GM12891 (cell line): ENCODE measurements around the gene TSEN34.
"Not testable (repeated sequence)": the region's sequence is repeated elsewhere in the genome, so short reads cannot be mapped to it uniquely, and the experiment has no call there.

Experiments used
- DNase-seq: peaks from one replicate; pipeline ENCODE4 v3.0.0; 2011; ENCODE audit warnings: low spot score; ENCODE audit not compliant: insufficient read length
- FAIRE-seq: peaks from 2 replicates; lab custom pipeline; 2011; peaks lifted over from hg19 to GRCh38; lab: Jason Lieb, UNC
- PAX5 ChIP-seq: IDR thresholded peaks from 2 replicates; pipeline ENCODE4 v1.6.1; 2011; ENCODE audit warnings: low read length, moderate library complexity, mild to moderate bottlenecking; ENCODE audit not compliant: insufficient read depth, severe bottlenecking
- POLR2A ChIP-seq: IDR thresholded peaks from 2 replicates; pipeline ENCODE4 v1.6.1; 2011; ENCODE audit warnings: low read depth, low read length, control low read depth
- POLR2AphosphoS5 ChIP-seq: IDR thresholded peaks from 2 replicates; pipeline ENCODE4 v1.6.1; 2011; ENCODE audit warnings: low read depth, low read length, control low read depth
- POU2F2 ChIP-seq: IDR thresholded peaks from 2 replicates; pipeline ENCODE4 v1.6.1; 2011; ENCODE audit warnings: low read depth, mild to moderate bottlenecking, control low read depth, low read length, moderate library complexity
- SPI1 ChIP-seq: IDR thresholded peaks from 2 replicates; pipeline ENCODE4 v1.6.1; 2011; ENCODE audit warnings: low read depth, low read length, control low read depth
- TAF1 ChIP-seq: IDR thresholded peaks from 2 replicates; pipeline ENCODE4 v1.6.1; 2011; ENCODE audit warnings: low read depth, low read length, control low read depth

Gene TSEN34

DNA sequence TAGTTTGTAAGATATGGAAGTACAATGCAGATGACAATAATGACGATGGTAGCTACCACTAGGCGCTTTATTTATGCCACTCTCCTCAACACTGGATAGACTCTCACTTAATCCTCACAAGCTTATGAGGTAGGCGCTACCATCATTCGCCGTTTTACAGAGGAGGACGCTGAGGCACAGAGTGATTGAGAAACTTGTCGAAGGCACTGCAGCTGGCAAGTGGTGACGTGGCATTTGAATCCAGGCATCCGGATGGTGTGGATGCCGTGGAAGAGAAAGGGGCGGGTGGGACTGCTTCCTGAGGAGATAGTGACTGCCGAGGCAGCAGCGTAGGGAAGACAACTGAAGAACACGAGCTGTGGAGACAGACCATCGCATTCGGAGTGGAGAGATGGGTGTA is 8.3 kb downstream of the TSEN34 start:
- no peak for FAIRE-seq
- TF ChIP-seq POLR2AphosphoS5 (no peak), TAF1 (no peak), POLR2A (no peak), SPI1 (no peak), POU2F2 (no peak), PAX5 (no peak)
- no peak for DNase-seq

DNA sequence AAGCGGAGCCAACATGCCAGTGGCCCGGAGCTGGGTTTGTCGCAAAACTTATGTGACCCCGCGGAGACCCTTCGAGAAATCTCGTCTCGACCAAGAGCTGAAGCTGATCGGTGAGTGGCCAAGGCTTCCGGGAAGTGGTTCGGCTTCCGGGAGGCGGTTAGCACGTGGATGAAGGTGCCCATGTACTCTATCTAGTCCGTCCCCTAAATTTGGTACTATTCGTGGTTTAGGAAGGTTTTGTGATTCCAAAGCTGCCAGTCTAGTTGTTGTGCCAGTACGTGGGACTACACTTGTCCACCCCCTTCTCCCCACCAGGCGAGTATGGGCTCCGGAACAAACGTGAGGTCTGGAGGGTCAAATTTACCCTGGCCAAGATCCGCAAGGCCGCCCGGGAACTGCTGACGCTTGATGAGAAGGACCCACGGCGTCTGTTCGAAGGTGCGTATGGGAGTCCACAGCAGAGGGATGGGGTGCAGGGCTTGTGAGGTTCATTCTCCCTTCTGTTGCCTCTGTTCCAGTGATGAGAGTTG is 10.1 kb downstream of the TSEN34 start:
- DNase-seq, result no peak
- no peak for FAIRE-seq
- no peak for TF ChIP-seq POLR2A
- TF ChIP-seq SPI1, result no peak
- no peak for TF ChIP-seq POU2F2
- no peak for TF ChIP-seq TAF1
- TF ChIP-seq PAX5, result no peak
- no peak; the same call in 1 of the 2 replicates for TF ChIP-seq POLR2AphosphoS5

DNA sequence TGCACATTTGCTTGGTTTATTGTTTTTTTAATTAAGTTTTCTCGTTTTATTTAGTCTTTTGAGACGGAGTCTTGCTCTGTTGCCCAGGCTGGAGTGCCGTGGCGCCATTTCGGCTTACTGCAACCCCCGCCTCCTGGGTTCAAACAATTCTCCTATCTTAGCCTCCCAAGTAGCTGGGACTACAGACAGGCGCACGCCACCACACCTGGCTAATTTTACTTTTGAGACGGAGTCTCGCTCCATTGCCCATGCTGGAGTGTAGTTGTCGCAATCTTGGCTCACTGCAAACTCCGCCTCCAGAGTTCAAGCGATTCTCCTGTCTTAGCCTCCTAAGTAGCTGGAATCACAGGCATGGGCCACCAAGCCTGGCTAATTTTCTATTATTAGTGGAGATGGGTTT is 10.9 kb downstream of the TSEN34 start:
- DNase-seq (no peak), FAIRE-seq (no peak)
- TF ChIP-seq POU2F2 (no peak), POLR2A (no peak), POLR2AphosphoS5 (no peak), SPI1 (no peak), PAX5 (no peak), TAF1 (no peak)

DNA sequence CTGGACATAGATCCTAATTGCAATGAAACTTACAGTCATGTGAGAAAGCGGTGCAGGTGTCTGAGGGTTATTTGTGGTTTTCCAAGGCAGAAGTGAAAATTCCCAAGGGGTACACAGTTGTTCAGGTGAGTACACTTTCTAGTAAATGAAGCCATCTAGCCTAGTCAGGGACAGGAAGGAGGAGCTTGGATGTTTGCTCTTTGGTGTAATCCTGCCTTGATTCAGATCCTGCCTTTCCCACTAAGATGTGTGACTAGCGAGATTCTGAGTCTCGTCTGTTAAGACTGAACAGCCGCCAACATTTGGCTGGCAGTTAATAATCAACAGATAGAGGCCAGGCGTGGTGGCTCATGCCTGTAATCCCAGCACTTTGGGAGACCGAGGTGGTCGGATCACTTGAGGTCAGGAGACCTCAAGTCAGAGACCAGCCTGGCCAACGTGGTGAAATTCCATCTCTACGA is 12.1 kb downstream of the TSEN34 start:
- TF ChIP-seq TAF1 (no peak), PAX5 (no peak), POLR2A (no peak), POU2F2 (no peak), SPI1 (no peak), POLR2AphosphoS5 (no peak)
- DNase-seq (no peak), FAIRE-seq (no peak)

DNA sequence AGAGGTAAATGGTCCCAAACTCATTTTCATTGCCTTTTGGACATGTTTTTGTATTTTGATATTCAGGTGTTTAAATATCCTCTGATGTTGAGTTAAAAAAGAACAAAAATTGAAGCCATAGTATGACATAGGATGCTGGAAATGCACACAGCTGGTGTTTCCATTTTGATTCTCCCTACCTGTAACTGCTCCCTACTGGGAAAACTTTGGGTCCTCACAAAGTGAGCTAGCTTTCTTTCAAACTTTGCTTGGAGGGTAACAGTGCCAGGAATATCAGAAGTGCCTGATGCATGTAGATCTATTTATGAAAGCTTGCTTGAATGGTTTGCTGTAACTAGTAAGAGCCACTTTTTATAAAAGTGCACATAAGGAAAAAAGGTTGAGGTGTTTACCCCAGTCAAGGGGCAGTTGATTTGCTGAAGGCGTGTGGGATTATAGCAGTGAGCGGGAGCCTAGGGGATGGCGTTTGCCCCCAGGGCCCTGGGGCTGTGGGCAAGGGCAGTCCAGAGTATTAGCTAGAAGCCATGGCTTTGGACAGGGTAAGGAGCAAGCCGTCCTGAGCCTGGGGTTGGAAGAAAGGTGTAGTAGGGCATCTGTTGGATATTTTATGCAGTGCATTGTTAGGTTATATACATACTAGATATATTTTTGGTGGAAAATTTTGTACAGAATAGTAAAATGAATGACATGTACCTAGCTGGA is 13.8 kb downstream of the TSEN34 start:
- no peak for TF ChIP-seq PAX5
- no peak for TF ChIP-seq POLR2A
- TF ChIP-seq TAF1, result no peak
- no peak; the same call in 1 of the 2 replicates for TF ChIP-seq POLR2AphosphoS5
- no peak for TF ChIP-seq POU2F2
- no peak for TF ChIP-seq SPI1
- DNase-seq (no peak), FAIRE-seq (no peak)

DNA sequence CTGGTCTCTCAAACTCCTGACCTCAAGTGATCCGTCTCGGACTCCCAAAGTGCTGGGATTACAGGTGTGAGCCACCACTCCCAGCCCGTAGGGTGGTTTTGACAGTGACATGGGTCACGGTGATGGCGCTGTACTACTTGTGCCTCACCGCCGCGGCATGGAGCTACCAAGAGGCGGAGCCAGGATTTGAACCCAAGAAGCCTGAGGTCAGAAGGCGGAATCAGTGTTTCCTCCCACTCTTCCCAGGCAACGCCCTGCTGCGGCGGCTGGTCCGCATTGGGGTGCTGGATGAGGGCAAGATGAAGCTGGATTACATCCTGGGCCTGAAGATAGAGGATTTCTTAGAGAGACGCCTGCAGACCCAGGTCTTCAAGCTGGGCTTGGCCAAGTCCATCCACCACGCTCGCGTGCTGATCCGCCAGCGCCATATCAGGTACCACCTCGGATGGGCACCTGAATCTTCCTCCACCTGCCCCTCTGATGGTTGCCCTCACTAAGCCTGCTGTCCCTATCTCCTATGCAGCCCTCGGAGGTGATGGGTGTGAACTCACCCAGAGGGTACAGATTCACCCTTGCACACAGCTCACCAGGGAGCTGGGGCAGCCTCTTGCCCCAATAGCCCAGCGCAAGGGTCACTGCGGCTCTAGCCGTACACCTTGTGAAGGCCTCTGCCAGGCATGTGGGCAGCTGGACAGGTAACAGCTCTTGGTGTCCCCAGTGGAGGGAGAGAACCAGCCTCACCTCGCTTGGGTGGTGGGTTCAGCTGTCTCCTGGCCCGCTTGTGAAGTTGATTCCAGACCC is 15.1 kb downstream of the TSEN34 start:
- DNase-seq (no peak), FAIRE-seq (no peak)
- peak; percentile 66 for TF ChIP-seq POLR2AphosphoS5
- TF ChIP-seq POU2F2, result no peak

DNA sequence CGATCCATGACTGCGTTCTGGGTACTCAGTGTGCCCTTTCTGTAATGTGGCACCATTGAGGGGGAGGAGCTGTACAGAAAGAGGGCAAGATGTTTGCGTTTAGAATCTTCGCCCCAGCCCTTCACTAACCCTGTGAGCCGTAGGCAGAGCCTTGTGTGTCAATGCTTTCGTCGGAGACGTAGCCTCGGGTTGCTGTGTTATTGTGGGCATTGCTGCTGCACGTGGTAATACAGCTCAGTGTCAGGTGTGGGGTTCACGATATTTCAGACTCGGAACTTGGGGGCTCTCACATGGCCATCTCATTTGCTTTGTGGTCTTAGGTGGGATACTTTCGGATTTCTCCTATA is 15.7 kb downstream of the TSEN34 start:
- FAIRE-seq, result no peak
- DNase-seq, result no peak
- TF ChIP-seq TAF1, result no peak
- peak; percentile 31; the same call in 1 of the 2 replicates for TF ChIP-seq POLR2AphosphoS5

DNA sequence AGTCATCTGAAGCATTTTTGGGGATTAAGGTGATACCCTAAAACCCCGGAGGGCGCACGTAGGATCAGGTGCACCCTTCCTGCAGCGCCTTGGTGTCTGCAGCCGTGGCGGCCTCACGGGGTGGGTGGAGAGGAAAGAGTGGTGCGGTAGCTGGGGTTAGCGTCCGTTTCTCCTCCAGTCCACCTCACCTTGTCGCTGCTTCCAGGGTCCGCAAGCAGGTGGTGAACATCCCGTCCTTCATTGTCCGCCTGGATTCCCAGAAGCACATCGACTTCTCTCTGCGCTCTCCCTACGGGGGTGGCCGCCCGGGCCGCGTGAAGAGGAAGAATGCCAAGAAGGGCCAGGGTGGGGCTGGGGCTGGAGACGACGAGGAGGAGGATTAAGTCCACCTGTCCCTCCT is 16.1 kb downstream of the TSEN34 start:
- DNase-seq, FAIRE-seq: not testable (repeated sequence)

DNA sequence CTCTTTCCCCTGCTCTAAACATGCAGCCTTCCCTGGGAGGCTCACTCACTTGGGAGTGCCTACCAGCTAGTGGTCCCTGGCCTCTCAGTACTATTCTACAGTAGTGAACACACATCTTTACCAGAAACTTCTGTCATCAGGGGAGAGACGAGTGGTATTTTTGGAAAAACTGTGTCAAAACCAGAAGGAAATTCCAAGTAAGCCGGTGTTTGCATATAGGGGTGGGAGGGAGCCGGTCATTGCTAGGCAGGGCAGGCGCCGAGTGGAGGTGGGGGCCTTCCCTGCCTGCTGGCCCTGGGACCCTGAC is 16.5 kb downstream of the TSEN34 start:
- TF ChIP-seq PAX5, result no peak
- no peak for TF ChIP-seq TAF1
- TF ChIP-seq POU2F2, result peak; percentile 6; the same call in 1 of the 2 replicates
- no peak for TF ChIP-seq POLR2AphosphoS5
- no peak for TF ChIP-seq SPI1
- no peak for FAIRE-seq
- DNase-seq, result no peak
